ENCODE measurements around the gene ANKFN1.

The ANKFN1 gene

GRCh38 chr17:56146534-56146933 is 6.7 kb upstream of the ANKFN1 start:
- DNase-seq (ENCODE audit: extremely low read depth in 1 of 2, low read depth in 1 of 2) = no peak

DNA sequence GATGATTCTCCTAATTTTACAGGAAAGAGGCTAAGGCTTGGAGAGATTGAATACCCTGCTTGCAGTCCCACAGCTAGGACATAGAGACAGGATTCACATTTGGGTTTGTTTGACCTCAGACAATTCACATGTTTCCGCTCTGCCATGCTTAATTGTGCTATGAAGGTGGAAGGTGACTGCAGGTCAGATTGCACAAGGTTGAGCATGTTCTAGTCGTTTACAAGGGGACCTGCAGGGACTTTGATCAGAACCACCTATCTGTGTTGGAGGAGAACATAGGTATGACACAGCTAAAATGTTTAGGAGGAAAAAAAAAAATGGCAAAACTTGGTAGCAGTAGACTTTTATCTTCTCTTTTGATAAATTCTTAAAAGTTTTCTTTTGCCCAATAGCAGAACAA is 4.9 kb upstream of the ANKFN1 start:
- no peak for DNase-seq (ENCODE audit: extremely low read depth in 1 of 2, low read depth in 1 of 2)

GRCh38 chr17:56149266-56150036 is 3.8 kb upstream of the ANKFN1 start:
- no peak for DNase-seq (ENCODE audit: extremely low read depth in 1 of 2, low read depth in 1 of 2)

- DNase-seq (ENCODE audit: extremely low read depth in 1 of 2, low read depth in 1 of 2) = no peak
Measured at GRCh38 chr17:56150649-56151048, 2.6 kb upstream of the ANKFN1 start.

DNA sequence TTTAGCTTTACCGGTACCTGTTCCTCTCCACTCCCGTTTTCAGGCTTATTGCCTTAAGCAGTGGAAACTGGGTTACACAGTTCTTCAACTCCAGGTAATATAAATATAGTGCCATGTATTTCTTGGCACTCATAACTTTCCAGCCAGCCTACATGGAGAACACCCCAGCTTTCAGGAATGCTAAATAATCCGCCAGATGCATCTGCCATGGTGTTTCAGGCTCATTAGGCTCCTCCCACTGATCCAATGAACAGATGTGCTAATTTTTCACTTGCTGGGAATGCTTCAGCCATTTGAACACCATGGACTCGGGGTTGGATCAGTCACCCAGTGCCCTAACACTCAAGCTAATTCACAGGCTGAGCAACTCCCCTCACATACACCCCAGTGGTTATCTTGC is 4.6 kb downstream of the ANKFN1 start:
- DNase-seq (ENCODE audit: extremely low read depth in 1 of 2, low read depth in 1 of 2) = no peak

DNA sequence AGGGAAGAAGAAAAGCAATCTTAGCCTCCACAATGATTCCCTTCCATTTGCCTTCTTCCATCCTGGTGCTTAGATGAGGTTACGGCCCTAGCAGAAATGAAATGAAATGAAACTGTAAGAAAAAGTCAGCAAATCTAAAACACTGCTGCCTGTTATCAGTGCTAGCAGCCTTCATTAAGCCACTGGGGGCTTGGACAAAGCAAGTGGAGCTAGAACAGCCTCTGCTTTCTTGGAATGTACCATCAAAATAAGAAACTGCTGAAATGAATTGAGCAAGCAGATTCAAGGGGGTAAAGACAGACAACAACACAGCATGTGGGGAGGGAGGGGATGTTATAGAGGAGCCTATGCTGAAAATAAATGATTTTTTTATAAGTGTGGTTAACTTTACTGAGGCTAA is 5.1 kb downstream of the ANKFN1 start:
- DNase-seq (ENCODE audit: extremely low read depth in 1 of 2, low read depth in 1 of 2) = no peak

DNA sequence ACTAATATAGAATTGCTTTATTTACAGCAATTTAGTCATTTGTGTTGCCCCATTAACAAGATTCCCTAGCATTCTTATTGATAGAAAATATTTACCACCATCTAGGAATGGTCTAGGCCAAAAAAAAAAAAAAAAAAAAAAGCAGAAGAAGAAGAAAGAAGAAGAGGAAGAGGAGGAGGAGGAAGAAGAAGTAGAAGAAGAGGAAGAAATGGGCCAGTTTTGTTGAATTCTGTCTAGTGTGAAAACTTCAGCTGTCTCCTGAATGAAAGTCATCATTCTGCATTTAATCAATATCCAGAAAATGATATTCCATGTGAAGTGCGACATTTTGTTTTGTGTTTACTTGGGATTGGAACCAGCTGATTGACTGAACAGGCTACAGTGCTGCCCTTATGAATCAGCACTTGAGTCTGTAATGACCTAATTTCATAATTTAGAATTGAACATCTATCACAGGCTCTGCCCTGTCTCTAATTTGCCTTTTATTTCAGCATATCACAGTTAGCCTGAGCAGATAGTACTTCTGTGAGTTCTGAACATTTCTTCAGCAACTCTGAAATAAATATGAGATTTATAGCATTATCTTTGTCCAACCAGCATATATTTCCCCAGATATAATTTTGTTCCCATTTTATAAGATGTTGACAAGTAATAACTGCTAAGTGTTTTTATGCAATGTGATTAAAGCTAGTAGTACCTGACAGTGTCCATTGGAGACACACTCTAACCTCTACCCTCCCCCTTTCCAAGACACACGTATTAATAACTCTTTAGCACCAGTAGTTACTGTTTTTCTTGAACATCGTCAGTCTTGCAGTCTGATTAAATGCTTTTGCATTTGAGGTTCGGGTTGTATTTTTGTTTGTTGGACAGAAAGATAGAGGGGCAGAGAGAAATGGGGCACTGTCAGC is 5.9 kb downstream of the ANKFN1 start:
- DNase-seq (ENCODE audit: extremely low read depth in 1 of 2, low read depth in 1 of 2) = no peak

GRCh38 chr17:56159826-56160380 is 6.6 kb downstream of the ANKFN1 start:
- DNase-seq (ENCODE audit: extremely low read depth in 1 of 2, low read depth in 1 of 2) = no peak

GRCh38 chr17:56160422-56160821 is 7.1 kb downstream of the ANKFN1 start:
- no peak for DNase-seq (ENCODE audit: extremely low read depth in 1 of 2, low read depth in 1 of 2)

GRCh38 chr17:56165072-56165641 is 11.9 kb downstream of the ANKFN1 start:
- no peak for DNase-seq (ENCODE audit: extremely low read depth in 1 of 2, low read depth in 1 of 2)

DNA sequence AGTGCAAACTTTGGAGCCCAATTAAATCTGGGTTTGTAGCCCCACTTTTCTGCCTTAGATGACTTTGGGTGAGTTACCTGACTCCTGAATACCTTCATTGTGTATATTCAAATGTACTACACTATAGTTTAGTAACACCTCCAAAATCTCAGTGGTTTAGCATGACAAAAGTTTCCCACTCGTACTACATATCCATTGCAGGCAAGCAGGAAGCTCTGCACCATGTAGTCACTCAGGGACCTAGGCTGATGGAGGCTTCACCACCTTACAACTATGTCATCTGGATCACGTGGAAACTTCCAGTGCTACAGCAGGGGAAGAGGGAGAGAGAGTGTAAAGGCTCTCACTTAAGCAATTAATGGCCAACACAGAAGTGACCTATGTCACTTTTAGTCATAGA is 14.2 kb downstream of the ANKFN1 start:
- DNase-seq (ENCODE audit: extremely low read depth in 1 of 2, low read depth in 1 of 2) = no peak

DNA sequence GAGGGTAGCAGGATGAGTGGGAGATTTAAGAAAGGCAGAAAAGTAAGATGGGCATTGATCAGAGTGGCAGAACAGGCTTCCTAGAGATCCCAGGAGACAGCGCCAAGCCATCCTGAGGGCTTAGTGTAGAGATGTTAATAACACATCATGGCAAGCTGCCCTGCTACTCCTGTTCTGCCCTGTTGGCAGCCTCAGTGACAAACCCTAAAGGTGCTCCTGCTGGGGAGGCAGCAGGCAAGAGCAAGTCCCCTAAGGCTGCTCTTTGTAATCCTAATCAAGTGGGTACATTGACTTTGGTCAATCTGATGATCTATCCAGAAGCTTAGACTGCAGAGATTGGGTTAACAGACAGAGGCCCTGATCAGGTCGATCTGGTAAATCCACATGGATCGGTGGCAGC is 16.3 kb downstream of the ANKFN1 start:
- no peak for DNase-seq (ENCODE audit: extremely low read depth in 1 of 2, low read depth in 1 of 2)

DNA sequence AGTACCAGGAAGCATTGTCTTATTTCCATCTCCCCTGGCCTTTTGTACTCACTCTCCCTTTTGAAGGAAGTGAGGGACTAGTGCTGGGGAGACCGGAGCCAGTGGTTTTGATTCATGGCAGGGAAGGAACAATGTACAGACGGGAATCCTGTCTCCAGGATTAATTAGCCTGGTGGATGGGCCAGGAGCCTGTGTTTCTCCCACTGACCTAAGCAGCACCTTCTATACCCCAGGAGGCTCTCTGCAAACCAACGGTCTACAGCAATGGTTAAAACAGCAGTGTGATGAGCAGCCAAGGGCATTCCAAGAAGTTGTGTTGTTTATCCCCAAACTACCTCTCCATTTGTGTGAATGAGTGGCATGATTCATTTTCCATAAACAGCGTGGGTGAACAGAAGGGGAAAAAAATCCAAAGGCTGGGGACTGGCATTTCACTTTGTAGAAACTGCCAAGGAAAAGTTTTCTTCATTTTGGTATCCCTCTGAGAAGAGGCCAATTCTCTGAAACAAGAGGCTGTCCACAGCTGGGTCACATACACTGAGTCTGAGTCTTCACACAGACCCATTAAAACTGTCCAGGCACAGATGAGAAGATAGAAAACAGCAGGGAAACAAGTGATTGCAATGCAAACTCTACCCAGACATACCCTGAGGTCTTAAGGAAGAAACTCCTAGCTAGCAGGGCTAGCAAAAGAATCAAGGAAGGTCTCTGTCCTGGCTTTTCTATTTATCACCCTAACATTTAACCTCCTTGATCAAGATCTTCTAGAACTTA is 18.1 kb downstream of the ANKFN1 start:
- DNase-seq (ENCODE audit: extremely low read depth in 1 of 2, low read depth in 1 of 2) = no peak

DNA sequence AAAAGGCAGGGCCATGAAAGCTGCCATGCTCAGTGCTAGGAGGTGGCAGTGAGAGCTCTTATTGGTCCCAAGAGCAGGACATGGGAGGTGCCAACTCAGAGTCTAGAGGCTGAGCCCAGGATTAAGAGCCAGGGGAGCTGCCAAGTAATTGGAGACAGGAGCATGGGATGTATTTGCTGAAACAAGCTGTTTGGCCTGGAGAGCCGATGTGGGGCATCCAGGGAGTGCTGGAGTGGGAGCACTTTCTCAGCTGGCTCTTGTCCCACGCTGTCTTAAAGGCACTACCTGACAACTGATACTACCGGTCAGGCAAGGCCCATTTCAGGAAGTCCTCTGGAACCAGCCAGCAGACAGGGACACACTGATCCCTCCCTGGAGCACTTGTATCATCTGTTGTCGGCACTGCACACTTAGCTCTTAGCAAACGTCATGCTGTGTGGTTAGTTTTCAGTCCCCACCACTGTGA is 19.3 kb downstream of the ANKFN1 start:
- no peak for DNase-seq (ENCODE audit: extremely low read depth in 1 of 2, low read depth in 1 of 2)

GRCh38 chr17:56173026-56173425 is 19.8 kb downstream of the ANKFN1 start:
- DNase-seq (ENCODE audit: extremely low read depth in 1 of 2, low read depth in 1 of 2) = no peak

DNA sequence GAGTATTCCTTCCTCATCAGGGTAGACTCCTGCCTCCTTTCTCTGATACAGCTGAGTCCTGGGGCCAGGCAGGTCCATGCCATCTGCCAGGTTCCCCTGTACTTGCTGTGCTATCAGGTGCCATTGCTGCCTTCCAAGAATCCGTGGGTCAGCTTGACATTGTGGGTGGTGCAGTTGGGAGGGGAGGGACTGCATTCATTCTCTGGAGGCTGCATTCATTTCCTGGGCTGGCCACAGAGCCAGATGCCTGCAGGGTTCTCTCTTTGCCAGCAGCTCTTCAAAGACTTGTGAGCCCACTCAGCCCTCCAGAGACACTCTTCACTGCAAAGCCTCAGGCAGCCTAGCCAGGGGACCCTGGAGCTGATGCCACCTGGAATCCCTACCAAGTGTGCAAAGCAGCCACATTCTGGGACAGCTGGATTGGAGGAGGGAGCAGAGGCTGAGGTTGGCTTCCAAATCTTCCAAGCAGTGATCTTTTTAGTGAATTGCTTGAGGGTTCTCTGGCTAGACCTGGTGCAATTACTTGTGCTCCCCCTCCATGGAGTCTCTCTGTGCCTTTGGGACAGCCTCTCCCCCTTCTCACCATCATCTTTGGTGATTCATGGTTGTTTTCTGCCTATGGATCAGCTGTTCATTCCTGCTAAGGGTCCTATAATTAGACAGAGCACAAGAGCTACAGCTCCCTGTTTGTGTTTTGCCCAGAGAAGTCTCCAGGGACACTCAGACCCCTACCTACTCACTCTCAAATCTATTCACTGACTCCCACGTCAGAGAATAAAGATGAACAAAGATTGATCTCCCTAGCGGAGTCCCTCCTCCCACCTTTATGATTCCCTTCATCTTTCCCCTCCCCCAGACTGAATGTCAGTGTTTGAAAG is 20.9 kb downstream of the ANKFN1 start:
- DNase-seq (ENCODE audit: extremely low read depth in 1 of 2, low read depth in 1 of 2) = no peak

- DNase-seq (ENCODE audit: extremely low read depth in 1 of 2, low read depth in 1 of 2) = no peak
Measured at GRCh38 chr17:56175299-56175955, 22.2 kb downstream of the ANKFN1 start.

DNA sequence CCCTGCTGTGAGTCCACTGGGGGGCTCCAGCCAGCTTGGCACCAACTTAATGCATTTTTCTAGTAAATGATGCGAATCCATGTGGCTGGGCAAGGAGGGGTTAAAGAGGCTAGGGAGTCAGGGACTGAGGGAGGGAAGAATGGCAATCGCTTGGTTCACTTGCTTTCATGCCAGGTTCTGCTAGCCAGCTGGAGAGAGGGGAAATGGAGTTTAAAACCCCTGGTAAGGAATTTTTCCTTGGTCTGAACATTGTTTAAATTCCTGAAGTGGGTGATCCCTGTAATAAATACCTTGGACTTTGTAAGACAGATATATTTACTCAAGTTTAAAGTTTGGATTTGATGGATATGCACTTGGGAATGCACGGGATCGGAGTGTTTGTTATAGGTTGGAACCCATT is 22.8 kb downstream of the ANKFN1 start:
- DNase-seq (ENCODE audit: extremely low read depth in 1 of 2, low read depth in 1 of 2) = no peak

DNA sequence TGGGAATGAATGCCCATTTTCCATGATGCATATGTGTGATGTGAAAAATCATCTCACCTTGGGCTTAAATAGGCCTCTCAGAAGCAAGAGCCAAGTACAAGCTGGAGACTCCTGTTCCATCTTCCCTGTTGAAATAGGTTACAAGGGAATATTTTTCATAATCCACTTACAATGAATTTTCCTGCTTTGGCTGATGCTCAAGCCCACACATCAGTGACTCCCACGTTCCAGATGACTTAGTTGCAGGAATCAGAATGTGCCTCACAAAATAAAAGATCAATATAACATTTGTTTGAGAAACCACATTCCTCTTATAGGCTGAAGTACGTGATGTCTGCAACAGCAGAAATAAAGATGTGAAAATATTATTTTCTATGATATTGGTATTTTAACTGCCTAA is 24.1 kb downstream of the ANKFN1 start:
- no peak for DNase-seq (ENCODE audit: extremely low read depth in 1 of 2, low read depth in 1 of 2)
